Measurements from ENCODE around the gene CAB39.

DNA sequence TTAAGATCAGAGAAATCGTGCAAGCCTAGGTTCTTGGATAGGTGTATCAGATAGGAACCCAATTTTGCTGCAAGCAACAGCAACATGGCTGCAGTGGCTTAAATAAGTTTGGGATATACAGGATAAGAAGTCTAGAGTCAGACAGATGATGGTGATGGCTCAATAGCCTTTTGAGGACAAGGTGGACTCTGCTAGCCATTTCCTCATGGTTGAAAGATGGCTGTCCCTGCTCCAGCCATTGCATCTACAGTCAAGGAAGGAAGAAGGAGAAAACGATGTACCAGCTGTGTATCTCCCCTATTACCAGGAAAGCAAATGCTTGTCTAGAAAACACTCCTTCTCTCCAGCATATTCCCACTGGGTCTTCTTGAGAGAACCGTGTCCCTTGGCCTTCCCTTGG, 30.1 kb upstream of the CAB39 start:
- TF ChIP-seq, protein P1, sequence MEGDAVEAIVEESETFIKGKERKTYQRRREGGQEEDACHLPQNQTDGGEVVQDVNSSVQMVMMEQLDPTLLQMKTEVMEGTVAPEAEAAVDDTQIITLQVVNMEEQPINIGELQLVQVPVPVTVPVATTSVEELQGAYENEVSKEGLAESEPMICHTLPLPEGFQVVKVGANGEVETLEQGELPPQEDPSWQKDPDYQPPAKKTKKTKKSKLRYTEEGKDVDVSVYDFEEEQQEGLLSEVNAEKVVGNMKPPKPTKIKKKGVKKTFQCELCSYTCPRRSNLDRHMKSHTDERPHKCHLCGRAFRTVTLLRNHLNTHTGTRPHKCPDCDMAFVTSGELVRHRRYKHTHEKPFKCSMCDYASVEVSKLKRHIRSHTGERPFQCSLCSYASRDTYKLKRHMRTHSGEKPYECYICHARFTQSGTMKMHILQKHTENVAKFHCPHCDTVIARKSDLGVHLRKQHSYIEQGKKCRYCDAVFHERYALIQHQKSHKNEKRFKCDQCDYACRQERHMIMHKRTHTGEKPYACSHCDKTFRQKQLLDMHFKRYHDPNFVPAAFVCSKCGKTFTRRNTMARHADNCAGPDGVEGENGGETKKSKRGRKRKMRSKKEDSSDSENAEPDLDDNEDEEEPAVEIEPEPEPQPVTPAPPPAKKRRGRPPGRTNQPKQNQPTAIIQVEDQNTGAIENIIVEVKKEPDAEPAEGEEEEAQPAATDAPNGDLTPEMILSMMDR (IDR thresholded peaks at IDR 0.05), result no peak
- TF ChIP-seq SIN3A (IDR thresholded peaks at IDR 0.05; ENCODE audit: borderline replicate concordance, low read depth, low read length) (no peak), POLR2AphosphoS5 (IDR thresholded peaks at IDR 0.05; ENCODE audit: low read depth, low read length) (no peak)

Measured in SK-N-SH (cell line).